ENCODE measurements around the gene PROSER3. TPM values are rescaled to one million over a fixed set of nuclear protein-coding genes. Genes with fewer than 3 reads are reported as not detected.

Gene PROSER3
- total and polyA plus RNA-seq, 4 donors: 10.0 to 32.2 (median 12.1) TPM

DNA sequence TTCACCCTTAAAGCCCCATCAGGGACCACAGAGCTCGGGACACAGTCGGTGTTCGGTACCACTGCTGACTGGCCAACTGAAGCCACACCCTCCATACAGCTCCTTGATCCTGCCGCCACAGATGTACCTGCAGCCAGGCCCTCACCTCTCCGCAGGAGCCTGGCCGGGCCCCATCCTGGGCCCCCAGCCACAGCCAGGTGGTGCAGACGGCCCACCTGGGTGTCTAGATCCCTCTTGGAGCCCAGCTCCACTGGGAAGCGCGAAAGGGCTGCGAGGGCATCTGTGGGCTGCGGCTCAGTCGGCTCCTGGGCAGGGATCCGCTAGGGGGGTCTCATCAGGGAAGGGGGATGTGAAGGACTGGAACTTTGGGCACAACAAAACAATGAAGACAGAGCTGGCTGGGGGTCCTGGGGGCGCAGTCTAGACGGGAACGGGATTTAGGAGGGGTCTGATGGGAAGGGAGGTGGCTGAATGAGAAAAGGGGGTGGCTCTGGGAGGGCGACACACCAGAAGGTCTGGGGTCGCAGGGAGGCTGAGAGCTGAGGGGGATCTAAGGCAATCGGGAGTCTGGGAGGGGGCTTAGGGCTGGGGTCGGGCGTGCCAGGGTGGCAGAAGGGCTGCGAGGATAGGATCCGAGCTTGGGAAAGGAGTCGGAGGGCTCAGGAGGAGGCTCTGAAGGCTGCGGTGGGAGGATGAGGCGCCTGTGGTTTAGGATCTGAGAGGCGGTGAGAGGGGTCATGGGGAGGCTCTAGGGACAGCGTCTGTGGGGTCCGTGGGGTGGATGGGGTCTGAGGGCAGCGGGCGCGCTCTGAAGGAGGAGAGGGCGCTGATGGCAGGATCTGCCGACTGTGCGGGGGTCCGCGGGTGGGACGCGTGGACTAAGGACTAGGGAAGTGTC lies 38.9 kb downstream of the PROSER3 start:
- H3K4me1 ChIP-seq (ENCODE audit: control insufficient read depth in 5 of 5, insufficient read depth in 5 of 5, low read length in 5 of 5): peaks cover 0 to 4% (median 0%) of the 10 kb centered on the region in 5 donors
- H3K9me3 ChIP-seq (ENCODE audit: control insufficient read depth in 4 of 4, insufficient read depth in 3 of 4, low read length in 3 of 4): peaks cover 0 to 2% (median 0%) of the 10 kb centered on the region in 4 donors
- TF ChIP-seq, protein P1, sequence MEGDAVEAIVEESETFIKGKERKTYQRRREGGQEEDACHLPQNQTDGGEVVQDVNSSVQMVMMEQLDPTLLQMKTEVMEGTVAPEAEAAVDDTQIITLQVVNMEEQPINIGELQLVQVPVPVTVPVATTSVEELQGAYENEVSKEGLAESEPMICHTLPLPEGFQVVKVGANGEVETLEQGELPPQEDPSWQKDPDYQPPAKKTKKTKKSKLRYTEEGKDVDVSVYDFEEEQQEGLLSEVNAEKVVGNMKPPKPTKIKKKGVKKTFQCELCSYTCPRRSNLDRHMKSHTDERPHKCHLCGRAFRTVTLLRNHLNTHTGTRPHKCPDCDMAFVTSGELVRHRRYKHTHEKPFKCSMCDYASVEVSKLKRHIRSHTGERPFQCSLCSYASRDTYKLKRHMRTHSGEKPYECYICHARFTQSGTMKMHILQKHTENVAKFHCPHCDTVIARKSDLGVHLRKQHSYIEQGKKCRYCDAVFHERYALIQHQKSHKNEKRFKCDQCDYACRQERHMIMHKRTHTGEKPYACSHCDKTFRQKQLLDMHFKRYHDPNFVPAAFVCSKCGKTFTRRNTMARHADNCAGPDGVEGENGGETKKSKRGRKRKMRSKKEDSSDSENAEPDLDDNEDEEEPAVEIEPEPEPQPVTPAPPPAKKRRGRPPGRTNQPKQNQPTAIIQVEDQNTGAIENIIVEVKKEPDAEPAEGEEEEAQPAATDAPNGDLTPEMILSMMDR (IDR thresholded peaks at IDR 0.05; ENCODE audit: control extremely low read depth, extremely low read depth): no peak
- no peak overlapping the region for H3K27ac ChIP-seq (ENCODE audit: low read depth in 1 of 2, low read length in 1 of 2)
- no peaks in the 10 kb centered on the region for H3K36me3 ChIP-seq (ENCODE audit: control insufficient read depth in 4 of 4, insufficient read depth in 4 of 4, low read length in 4 of 4)
- WGBS, 2 donors: 14 to 25% methylated on average over 38 to 39 of the region's 39 CpGs
- peaks cover 0 to 11% (median 7%) of the 10 kb centered on the region in 3 donors for H3K27me3 ChIP-seq (ENCODE audit: control insufficient read depth in 3 of 3, insufficient read depth in 3 of 3, low read length in 2 of 3)
- H3K9ac ChIP-seq (ENCODE audit: insufficient read depth in 1 of 2, low read length in 2 of 2): no peak overlapping the region
- H3K4me3 ChIP-seq: no peak overlapping the region
- DNase-seq (no peak), ATAC-seq (ENCODE audit: insufficient read depth, low FRiP score) (no peak)

DNA sequence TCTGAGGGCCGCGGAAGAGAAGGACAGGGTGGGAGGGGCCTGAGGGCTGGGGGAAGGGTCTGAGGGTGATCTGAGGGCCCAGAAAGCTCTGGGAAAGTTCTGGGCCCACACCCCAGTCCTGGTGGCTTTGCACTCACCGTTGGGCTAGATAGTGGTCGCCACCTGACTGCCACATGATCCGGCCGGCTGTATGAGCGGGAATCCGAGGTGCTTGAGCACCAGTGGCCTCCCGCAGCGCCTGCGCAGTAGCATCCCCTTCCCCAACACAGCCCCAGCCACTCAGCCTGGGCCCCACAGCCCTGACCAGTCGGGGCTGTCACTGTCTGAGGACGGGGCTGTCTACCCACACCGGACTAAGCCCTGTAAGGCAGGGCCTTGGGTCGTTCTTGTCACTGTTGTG lies 39.7 kb downstream of the PROSER3 start:
- 6 to 21% methylated on average over 13 to 15 of the region's 15 CpGs for WGBS, 2 donors
- ATAC-seq (ENCODE audit: insufficient read depth, low FRiP score) (no peak), DNase-seq (peak; percentile 23 to 50 (median 36))
- H3K4me3 ChIP-seq: no peak overlapping the region
- H3K9ac ChIP-seq (ENCODE audit: insufficient read depth in 1 of 2, low read length in 2 of 2): no peak overlapping the region
- no peak overlapping the region for H3K27ac ChIP-seq (ENCODE audit: low read depth in 1 of 2, low read length in 1 of 2)
- H3K4me1 ChIP-seq (ENCODE audit: control insufficient read depth in 5 of 5, insufficient read depth in 5 of 5, low read length in 5 of 5): peaks cover 0 to 4% (median 0%) of the 10 kb centered on the region in 5 donors
- TF ChIP-seq, protein P1 (IDR thresholded peaks at IDR 0.05; ENCODE audit: control extremely low read depth, extremely low read depth): no peak
- H3K36me3 ChIP-seq (ENCODE audit: control insufficient read depth in 4 of 4, insufficient read depth in 4 of 4, low read length in 4 of 4): no peaks in the 10 kb centered on the region
- peaks cover 0 to 4% (median 0%) of the 10 kb centered on the region in 4 donors for H3K9me3 ChIP-seq (ENCODE audit: control insufficient read depth in 4 of 4, insufficient read depth in 3 of 4, low read length in 3 of 4)
- H3K27me3 ChIP-seq (ENCODE audit: control insufficient read depth in 3 of 3, insufficient read depth in 3 of 3, low read length in 2 of 3): peaks cover 0 to 11% (median 7%) of the 10 kb centered on the region in 3 donors

DNA sequence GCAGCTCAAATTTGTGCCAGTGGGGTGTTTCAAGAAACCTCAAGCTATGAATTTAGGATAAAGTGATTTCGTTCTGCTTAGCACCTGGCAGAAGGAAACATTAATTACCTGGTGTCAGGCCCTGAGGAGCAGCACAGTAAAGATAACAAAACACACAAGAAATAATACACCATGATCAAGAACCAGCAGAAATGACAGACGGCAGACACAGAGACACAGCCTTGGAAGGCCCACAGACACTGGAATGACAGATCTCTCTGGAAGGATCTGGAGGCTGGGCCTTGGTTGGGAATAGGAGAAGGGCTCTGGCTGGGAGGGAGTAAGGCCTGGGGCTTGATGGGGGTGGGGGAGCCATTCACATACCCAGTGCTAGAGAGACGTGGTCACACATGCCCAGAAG lies 43.9 kb downstream of the PROSER3 start:
- Histone ChIP-seq H3K4me3 (no peak overlapping the region), H3K27ac (ENCODE audit: low read depth in 1 of 2, low read length in 1 of 2) (no peak overlapping the region), H3K9ac (ENCODE audit: insufficient read depth in 1 of 2, low read length in 2 of 2) (no peak overlapping the region), H3K9me3 (ENCODE audit: control insufficient read depth in 4 of 4, insufficient read depth in 3 of 4, low read length in 3 of 4) (peaks cover 0 to 8% (median 0%) of the 10 kb centered on the region in 4 donors), H3K27me3 (ENCODE audit: control insufficient read depth in 3 of 3, insufficient read depth in 3 of 3, low read length in 2 of 3) (peaks cover 0 to 6% (median 4%) of the 10 kb centered on the region in 3 donors), H3K4me1 (ENCODE audit: control insufficient read depth in 5 of 5, insufficient read depth in 5 of 5, low read length in 5 of 5) (peaks cover 0 to 4% (median 0%) of the 10 kb centered on the region in 5 donors), H3K36me3 (ENCODE audit: control insufficient read depth in 4 of 4, insufficient read depth in 4 of 4, low read length in 4 of 4) (no peaks in the 10 kb centered on the region)
- DNase-seq: no peak
- no peak for ATAC-seq (ENCODE audit: insufficient read depth, low FRiP score)
- TF ChIP-seq, protein P1 (IDR thresholded peaks at IDR 0.05; ENCODE audit: control extremely low read depth, extremely low read depth): no peak
- 65 to 71% methylated on average over 3 of the region's 3 CpGs for WGBS, 2 donors
